DND-41 (cell line): ENCODE measurements around the gene RASGEF1C.

Source experiments
- CTCF ChIP-seq: IDR thresholded peaks from 2 replicates; pipeline ENCODE4 v1.5.1; 2012; ENCODE audit warnings: borderline replicate concordance, low read length, moderate library complexity, mild to moderate bottlenecking; ENCODE audit not compliant: poor library complexity, severe bottlenecking; ENCODE audit errors: extremely low read depth
- EZH2 ChIP-seq: IDR thresholded peaks from 3 replicates; pipeline ENCODE4 v1.6.1; 2012; ENCODE audit warnings: borderline replicate concordance, low read depth, mild to moderate bottlenecking, moderate library complexity, low read length, inconsistent platforms; ENCODE audit not compliant: severe bottlenecking

GRCh38 chr5:180157866-180158265 is 51.1 kb downstream of the RASGEF1C start:
- no peak for TF ChIP-seq CTCF
- TF ChIP-seq EZH2, result no peak
